DND-41 (cell line): ENCODE data around the gene YTHDF1.

Experiments used
- CTCF ChIP-seq: IDR thresholded peaks from 2 replicates; pipeline ENCODE4 v1.5.1; 2012; ENCODE audit warnings: borderline replicate concordance, low read length, moderate library complexity, mild to moderate bottlenecking; ENCODE audit not compliant: poor library complexity, severe bottlenecking; ENCODE audit errors: extremely low read depth
- EZH2 ChIP-seq: IDR thresholded peaks from 3 replicates; pipeline ENCODE4 v1.6.1; 2012; ENCODE audit warnings: borderline replicate concordance, low read depth, mild to moderate bottlenecking, moderate library complexity, low read length, inconsistent platforms; ENCODE audit not compliant: severe bottlenecking

GRCh38 chr20:63226042-63226943 is 10.4 kb upstream of the YTHDF1 start:
- no peak for TF ChIP-seq CTCF
- no peak for TF ChIP-seq EZH2
